GM12891 (cell line): ENCODE data around the gene ST14.
"Not testable (repeated sequence)": the region's sequence is repeated elsewhere in the genome, so short reads cannot be mapped to it uniquely, and the experiment has no call there.

Experiments used
- POLR2A ChIP-seq: IDR thresholded peaks from 2 replicates; pipeline ENCODE4 v1.6.1; 2011; ENCODE audit warnings: low read depth, low read length, control low read depth
- POLR2AphosphoS5 ChIP-seq: IDR thresholded peaks from 2 replicates; pipeline ENCODE4 v1.6.1; 2011; ENCODE audit warnings: low read depth, low read length, control low read depth
- TAF1 ChIP-seq: IDR thresholded peaks from 2 replicates; pipeline ENCODE4 v1.6.1; 2011; ENCODE audit warnings: low read depth, low read length, control low read depth

GRCh38 chr11:130245375-130245774, 85.8 kb downstream of the ST14 start:
- TF ChIP-seq POLR2A, TAF1, POLR2AphosphoS5: not testable (repeated sequence)
